Hindlimb muscle (tissue), 1 donor: ENCODE data around the gene CYP27A1. TPM values are rescaled to one million over a fixed set of nuclear protein-coding genes. Genes with fewer than 3 reads are reported as not detected.
A peak's percentile ranks its signal among the peaks of the same experiment; 100 is the strongest.

ENCODE experiments used
- DNase-seq: peaks from one replicate; pipeline ENCODE4 v3.0.0-alpha.2; 2013
- polyA plus RNA-seq: library from polyadenylated mRNA; unstranded; fragments of 120-200 nt; gene quantifications from one replicate; pipeline ENCODE4 v1.2.1, GENCODE V29; 2013; ENCODE audit not compliant: insufficient read length

CYP27A1 gene
- polyA plus RNA-seq, 1 donor = 25.4 TPM

- DNase-seq = no peak
These were observed 78.3 kb downstream of the CYP27A1 start for GRCh38 chr2:218859988-218860831.

GRCh38 chr2:218860950-218861381 is 79.0 kb downstream of the CYP27A1 start:
- DNase-seq = peak; percentile 41

GRCh38 chr2:218861645-218862318 is 79.8 kb downstream of the CYP27A1 start:
- DNase-seq = no peak

DNA sequence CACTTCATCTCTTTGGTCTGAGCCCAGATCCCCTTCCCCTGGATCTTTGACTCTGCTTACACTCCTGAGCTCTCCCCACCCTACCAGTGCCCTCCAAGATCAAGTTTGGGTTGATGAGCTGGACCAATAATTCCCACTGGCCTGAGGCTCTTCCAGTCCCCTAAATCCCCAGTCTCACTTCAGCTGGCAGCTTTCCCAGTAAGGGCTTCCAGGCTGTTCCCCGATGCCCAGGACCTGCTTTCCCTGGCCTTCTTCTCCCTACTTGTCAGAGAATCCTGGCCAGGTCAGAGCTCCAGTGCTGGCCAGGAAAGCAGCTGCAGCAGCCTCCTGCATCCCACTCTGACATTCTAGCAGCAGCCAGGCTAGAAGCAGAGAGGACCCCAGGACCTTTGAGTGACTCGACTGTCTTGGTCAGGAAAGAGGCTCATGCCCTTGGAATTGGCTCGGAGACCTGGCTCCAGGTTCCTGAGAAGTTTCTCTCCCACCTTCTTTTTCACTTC is 81.1 kb downstream of the CYP27A1 start:
- DNase-seq = no peak

Other genes starting within 250 kb of the CYP27A1 start
- 10.1 TPM for gene USP37, start 213.8 kb upstream of the CYP27A1 start, polyA plus RNA-seq
- gene CNOT9, start 213.3 kb upstream of the CYP27A1 start, polyA plus RNA-seq = 38.7 TPM
- 61.5 TPM for gene PLCD4, start 174.2 kb upstream of the CYP27A1 start, polyA plus RNA-seq
- gene ZNF142, start 122.5 kb upstream of the CYP27A1 start, polyA plus RNA-seq = 16.8 TPM
- gene BCS1L, start 122.5 kb upstream of the CYP27A1 start, polyA plus RNA-seq = 38.9 TPM
- 29.4 TPM for gene RNF25, start 110.1 kb upstream of the CYP27A1 start, polyA plus RNA-seq
- 28.0 TPM for gene STK36, start 110.1 kb upstream of the CYP27A1 start, polyA plus RNA-seq
- 26.8 TPM for gene TTLL4, start 71.3 kb upstream of the CYP27A1 start, polyA plus RNA-seq
- 44.4 TPM for gene PRKAG3, start 49.7 kb downstream of the CYP27A1 start, polyA plus RNA-seq
- 0.45 TPM for gene WNT6, start 77.7 kb downstream of the CYP27A1 start, polyA plus RNA-seq
- 0.23 TPM for gene WNT10A, start 98.7 kb downstream of the CYP27A1 start, polyA plus RNA-seq
- not detected for gene CDK5R2, start 177.5 kb downstream of the CYP27A1 start, polyA plus RNA-seq
- 0.58 TPM for gene FEV, start 203.0 kb downstream of the CYP27A1 start, polyA plus RNA-seq
- not detected for gene CRYBA2, start 211.3 kb downstream of the CYP27A1 start, polyA plus RNA-seq